NB4 (cell line): ENCODE measurements around the gene TEAD1.

Source experiments
- CTCF ChIP-seq: IDR thresholded peaks from one replicate; pipeline ENCODE4 v1.5.1; 2012; ENCODE audit warnings: low read depth, low read length
- MYC ChIP-seq: IDR thresholded peaks from 2 replicates; pipeline ENCODE4 v1.6.1; 2011; ENCODE audit warnings: low read depth, low read length
- POLR2A ChIP-seq: IDR thresholded peaks from 2 replicates; pipeline ENCODE4 v1.6.1; 2011; ENCODE audit warnings: mild to moderate bottlenecking; ENCODE audit not compliant: insufficient read length; ENCODE audit errors: extremely low read depth

GRCh38 chr11:12880327-12880726 is 206.1 kb downstream of the TEAD1 start:
- no peak for TF ChIP-seq MYC
- TF ChIP-seq CTCF = no peak
- no peak for TF ChIP-seq POLR2A
